H9 (cell line): ENCODE results near the gene RBM19. TPM values are rescaled to one million over a fixed set of nuclear protein-coding genes. Genes with fewer than 3 reads are reported as not detected.

Experiments used
- DNase-seq: peaks from one replicate; pipeline ENCODE4 v3.0.0-alpha.2; 2017
- H2AFZ ChIP-seq: one replicate; pipeline ENCODE4 v1.6.1; 2013; ENCODE audit warnings: mild to moderate bottlenecking, low read length, control low read depth, moderate library complexity
- H2AK5ac ChIP-seq: 2 replicates; pipeline ENCODE4 v1.6.1; 2013; ENCODE audit warnings: low read length, control low read depth, mixed read lengths; ENCODE audit not compliant: insufficient read length
- H2BK120ac ChIP-seq: one replicate; pipeline ENCODE4 v1.6.1; 2013; ENCODE audit warnings: low read depth, mild to moderate bottlenecking, low read length, control low read depth, inconsistent platforms; ENCODE audit not compliant: poor library complexity, severe bottlenecking
- H2BK12ac ChIP-seq: 2 replicates; pipeline ENCODE4 v1.6.1; 2013; ENCODE audit warnings: low read length, control low read depth, mixed read lengths, low read depth; ENCODE audit not compliant: insufficient read length
- H2BK15ac ChIP-seq: 2 replicates; pipeline ENCODE4 v1.6.1; 2013; ENCODE audit warnings: low read depth, low read length, control low read depth
- H2BK20ac ChIP-seq: one replicate; pipeline ENCODE4 v1.6.1; 2013; ENCODE audit warnings: low read depth, mild to moderate bottlenecking, low read length, control low read depth, inconsistent platforms; ENCODE audit not compliant: poor library complexity, severe bottlenecking
- H2BK5ac ChIP-seq: 2 replicates; pipeline ENCODE4 v1.6.1; 2013; ENCODE audit warnings: low read length, control low read depth, mixed read lengths; ENCODE audit not compliant: insufficient read length
- H3K14ac ChIP-seq: 2 replicates; pipeline ENCODE4 v1.6.1; 2013; ENCODE audit warnings: low read length, control low read depth; ENCODE audit not compliant: insufficient read depth
- H3K18ac ChIP-seq: 2 replicates; pipeline ENCODE4 v1.6.1; 2013; ENCODE audit warnings: low read depth, mild to moderate bottlenecking, mixed read lengths, low read length, control low read depth; ENCODE audit not compliant: insufficient read length
- H3K23ac ChIP-seq: 2 replicates; pipeline ENCODE4 v1.6.1; 2013; ENCODE audit warnings: low read length, control low read depth, mixed read lengths, low read depth; ENCODE audit not compliant: insufficient read length
- H3K23me2 ChIP-seq: 2 replicates; pipeline ENCODE4 v1.6.1; 2013; ENCODE audit warnings: low read depth, mild to moderate bottlenecking, mixed read lengths, low read length, control low read depth; ENCODE audit not compliant: insufficient read length, poor library complexity, severe bottlenecking
- H3K27ac ChIP-seq: 2 replicates; pipeline ENCODE4 v1.5.1; 2013; ENCODE audit warnings: low read length, control low read depth, mixed read lengths, low read depth; ENCODE audit not compliant: insufficient read length
- H3K27me3 ChIP-seq: 2 replicates; pipeline ENCODE4 v1.6.1; 2013; ENCODE audit warnings: low read length, control low read depth, inconsistent platforms; ENCODE audit not compliant: insufficient read depth
- H3K4ac ChIP-seq: 2 replicates; pipeline ENCODE4 v1.6.1; 2013; ENCODE audit warnings: low read depth, mild to moderate bottlenecking, control low read depth, inconsistent platforms, low read length, moderate library complexity
- H3K4me1 ChIP-seq: 2 replicates; pipeline ENCODE4 v1.6.1; 2013; ENCODE audit warnings: low read length, control low read depth, inconsistent platforms; ENCODE audit not compliant: insufficient read depth
- H3K4me2 ChIP-seq: 2 replicates; pipeline ENCODE4 v1.6.1; 2013; ENCODE audit warnings: low read length, control low read depth, mixed read lengths; ENCODE audit not compliant: insufficient read length, insufficient read depth
- H3K56ac ChIP-seq: 2 replicates; pipeline ENCODE4 v1.6.1; 2013; ENCODE audit warnings: low read depth, mild to moderate bottlenecking, mixed read lengths, low read length, control low read depth; ENCODE audit not compliant: insufficient read length
- H3K79me1 ChIP-seq: 2 replicates; pipeline ENCODE4 v1.6.1; 2013; ENCODE audit warnings: low read depth, mild to moderate bottlenecking, moderate library complexity, low read length, control low read depth, inconsistent platforms; ENCODE audit not compliant: insufficient read depth, poor library complexity, severe bottlenecking
- H3K79me2 ChIP-seq: 2 replicates; pipeline ENCODE4 v1.6.1; 2013; ENCODE audit warnings: low read length, control low read depth, inconsistent platforms; ENCODE audit not compliant: insufficient read depth
- H3K9ac ChIP-seq: 2 replicates; pipeline ENCODE4 v1.6.1; 2013; ENCODE audit warnings: low read length, control low read depth, mixed read lengths; ENCODE audit not compliant: insufficient read length; ENCODE audit errors: extremely low read depth
- H3K9me3 ChIP-seq: one replicate; pipeline ENCODE4 v1.6.1; 2013; ENCODE audit warnings: low read depth, low read length, inconsistent platforms; ENCODE audit not compliant: control insufficient read depth
- H3T11ph ChIP-seq: one replicate; pipeline ENCODE4 v1.6.1; 2013; ENCODE audit warnings: mild to moderate bottlenecking, low read length, control low read depth, inconsistent platforms
- H4K20me1 ChIP-seq: one replicate; pipeline ENCODE4 v1.6.1; 2013; ENCODE audit not compliant: control insufficient read depth, insufficient read length, insufficient read depth
- H4K5ac ChIP-seq: 2 replicates; pipeline ENCODE4 v1.6.1; 2013; ENCODE audit warnings: low read depth, mild to moderate bottlenecking, mixed read lengths, low read length, control low read depth; ENCODE audit not compliant: insufficient read length
- H4K8ac ChIP-seq: replicated peaks from 2 replicates; pipeline ENCODE4 v1.6.1; 2013; ENCODE audit warnings: low read length, control low read depth, mixed read lengths, low read depth; ENCODE audit not compliant: insufficient read length
- H4K91ac ChIP-seq: 2 replicates; pipeline ENCODE4 v1.6.1; 2013; ENCODE audit warnings: low read depth, mild to moderate bottlenecking, moderate library complexity, mixed read lengths, low read length, control low read depth; ENCODE audit not compliant: insufficient read length
- H3K27ac Mint-ChIP-seq, 3 experiments: 2 replicates in 2 of 3; 3 replicates in 1 of 3; pipeline ENCODE4 v1.8.0; 2020 to 2021; ENCODE audit warnings: mixed read lengths in 3 of 3, mild to moderate bottlenecking in 1 of 3, moderate library complexity in 1 of 3
- H3K27me3 Mint-ChIP-seq: 2 replicates; pipeline ENCODE4 v1.8.0; 2021; ENCODE audit warnings: low read depth, mild to moderate bottlenecking, moderate library complexity, mixed read lengths
- H3K36me3 Mint-ChIP-seq, 3 experiments: 2 replicates in 2 of 3; 3 replicates in 1 of 3; pipeline ENCODE4 v1.8.0; 2020 to 2021; ENCODE audit warnings: low read depth in 3 of 3, mixed read lengths in 3 of 3; ENCODE audit not compliant: insufficient read depth in 1 of 3
- H3K4me1 Mint-ChIP-seq, 2 experiments: 2 replicates each; pipeline ENCODE4 v1.8.0; 2020; ENCODE audit warnings: mixed read lengths in 2 of 2
- H3K4me3 Mint-ChIP-seq, 2 experiments: 2 replicates in 1 of 2; 3 replicates in 1 of 2; pipeline ENCODE4 v1.8.0; 2020 to 2021; ENCODE audit warnings: mild to moderate bottlenecking in 2 of 2, mixed read lengths in 2 of 2, moderate library complexity in 1 of 2
- H3K9me3 Mint-ChIP-seq, 2 experiments: 2 replicates in 1 of 2; 3 replicates in 1 of 2; pipeline ENCODE4 v1.8.0; 2020; ENCODE audit warnings: mild to moderate bottlenecking in 2 of 2, mixed read lengths in 2 of 2, moderate library complexity in 1 of 2
- WGBS: extraction: QIAGEN DNeasy Blood & Tissue Kit; methylation state at CpG from one replicate; pipeline ENCODE4 v1.1.7; 2013; ENCODE audit warnings: missing lambda C conversion rate, low lambda C conversion rate, mixed read lengths; ENCODE audit not compliant: insufficient read length; ENCODE audit errors: extremely low coverage; 5-methylcytosine and 5-hydroxymethylcytosine counted together
- total RNA-seq: library from RNA; stranded (reverse); gene quantifications from 2 replicates; pipeline ENCODE4 v1.2.1, GENCODE V29; 2021
- TF ChIP-seq, protein P1 (sequence below): fragments of 200-600 bp; sonication (generic); conservative IDR thresholded peaks from 3 replicates; pipeline ENCODE4 v1.8.0; 2021; ENCODE audit warnings: antibody characterized with exemption, mild to moderate bottlenecking

The RBM19 gene
- total RNA-seq, 1 experiment from 2014 or later, result 32.2 TPM

DNA sequence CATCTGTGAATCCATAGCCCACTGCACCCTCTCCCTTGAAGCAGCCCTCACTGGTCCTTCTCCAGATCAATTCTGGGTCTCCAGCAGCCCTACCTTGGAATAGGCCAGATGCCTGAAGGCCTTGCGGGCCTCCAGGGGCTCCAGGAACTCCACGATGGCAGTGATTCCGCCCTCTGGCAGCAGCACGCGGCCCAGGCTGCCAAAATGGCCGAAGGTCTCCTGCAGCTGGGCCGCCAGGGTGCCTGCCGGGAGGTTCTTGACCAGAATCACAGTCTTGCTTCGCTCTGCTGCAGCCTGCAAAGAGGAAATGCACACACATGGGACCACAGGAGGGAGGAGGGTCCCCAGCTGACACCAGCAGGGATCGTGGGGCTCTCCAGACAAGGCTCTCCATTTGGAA, 26.3 kb downstream of the RBM19 start:
- H2BK20ac ChIP-seq, result no peak overlapping the region
- H4K91ac ChIP-seq, result no peak overlapping the region
- H3K27me3 ChIP-seq, result no peaks in the 10 kb centered on the region
- H4K8ac ChIP-seq, result no peak overlapping the region
- Mint-ChIP-seq H3K27me3 (no peaks in the 10 kb centered on the region), H3K9me3 (no peaks in the 10 kb centered on the region; a peak in 1 of 5 replicates), H3K4me3 (no peak overlapping the region), H3K27ac (peak overlapping the region in 1 of 3 experiments; percentile 51; a peak in 1 of 7 replicates), H3K36me3 (peaks cover 31 to 63% (median 56%) of the 10 kb centered on the region in 3 experiments; a peak in 6 of 7 replicates), H3K4me1 (peaks cover 0 to 10% of the 10 kb centered on the region in 2 experiments; a peak in 2 of 4 replicates)
- H3K79me1 ChIP-seq, result no peaks in the 10 kb centered on the region
- TF ChIP-seq, protein P1, sequence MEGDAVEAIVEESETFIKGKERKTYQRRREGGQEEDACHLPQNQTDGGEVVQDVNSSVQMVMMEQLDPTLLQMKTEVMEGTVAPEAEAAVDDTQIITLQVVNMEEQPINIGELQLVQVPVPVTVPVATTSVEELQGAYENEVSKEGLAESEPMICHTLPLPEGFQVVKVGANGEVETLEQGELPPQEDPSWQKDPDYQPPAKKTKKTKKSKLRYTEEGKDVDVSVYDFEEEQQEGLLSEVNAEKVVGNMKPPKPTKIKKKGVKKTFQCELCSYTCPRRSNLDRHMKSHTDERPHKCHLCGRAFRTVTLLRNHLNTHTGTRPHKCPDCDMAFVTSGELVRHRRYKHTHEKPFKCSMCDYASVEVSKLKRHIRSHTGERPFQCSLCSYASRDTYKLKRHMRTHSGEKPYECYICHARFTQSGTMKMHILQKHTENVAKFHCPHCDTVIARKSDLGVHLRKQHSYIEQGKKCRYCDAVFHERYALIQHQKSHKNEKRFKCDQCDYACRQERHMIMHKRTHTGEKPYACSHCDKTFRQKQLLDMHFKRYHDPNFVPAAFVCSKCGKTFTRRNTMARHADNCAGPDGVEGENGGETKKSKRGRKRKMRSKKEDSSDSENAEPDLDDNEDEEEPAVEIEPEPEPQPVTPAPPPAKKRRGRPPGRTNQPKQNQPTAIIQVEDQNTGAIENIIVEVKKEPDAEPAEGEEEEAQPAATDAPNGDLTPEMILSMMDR, result no peak
- H3K4me1 ChIP-seq, result no peaks in the 10 kb centered on the region
- no peak overlapping the region for H2AK5ac ChIP-seq
- WGBS, result no CpG with 5 or more reads among the region's 10 CpGs
- H3K27ac ChIP-seq, result no peak overlapping the region
- no peak overlapping the region for H2BK12ac ChIP-seq
- H2AFZ ChIP-seq, result no peak overlapping the region
- no peak overlapping the region for H2BK120ac ChIP-seq
- no peak overlapping the region for H3K4me2 ChIP-seq
- H3K18ac ChIP-seq, result no peak overlapping the region
- DNase-seq, result no peak
- H3K14ac ChIP-seq, result no peak overlapping the region
- no peak overlapping the region for H3K9ac ChIP-seq
- no peak overlapping the region for H3K4ac ChIP-seq
- H2BK5ac ChIP-seq, result no peak overlapping the region
- H3K79me2 ChIP-seq, result no peaks in the 10 kb centered on the region
- H3K56ac ChIP-seq, result no peak overlapping the region
- no peaks in the 10 kb centered on the region for H3K9me3 ChIP-seq
- no peak overlapping the region for H3K23ac ChIP-seq
- no peak overlapping the region for H3T11ph ChIP-seq
- no peak overlapping the region for H4K5ac ChIP-seq
- H2BK15ac ChIP-seq, result no peak overlapping the region
- H4K20me1 ChIP-seq, result no peaks in the 10 kb centered on the region
- no peaks in the 10 kb centered on the region for H3K23me2 ChIP-seq
